Vagina (tissue), 2 donors: ENCODE data around the gene ZBTB20.

Experiments
- CTCF ChIP-seq, 3 experiments: fragments of 450-650 bp in 2 of 3; fragments of 200-600 bp in 1 of 3; sonication (generic) in 1 of 3; IDR thresholded peaks; one replicate each; pipeline ENCODE4 v1.5.1; 2017 to 2019; ENCODE audit warnings: antibody characterized with exemption in 3 of 3, mild to moderate bottlenecking in 2 of 3, moderate library complexity in 2 of 3
- POLR2A ChIP-seq, 2 donors: fragments of 450-650 bp; IDR thresholded peaks; one replicate each; pipeline ENCODE4 v1.6.1; 2017; ENCODE audit warnings: antibody characterized with exemption in 2 of 2, mild to moderate bottlenecking in 2 of 2, moderate library complexity in 2 of 2
- POLR2AphosphoS5 ChIP-seq, 2 donors: sonication (generic); formaldehyde crosslinking; IDR thresholded peaks; one replicate each; pipeline ENCODE4 v1.9.0; 2017; ENCODE audit warnings: antibody characterized with exemption in 2 of 2, mild to moderate bottlenecking in 2 of 2, low read depth in 1 of 2; ENCODE audit not compliant: insufficient read depth in 1 of 2

- TF ChIP-seq CTCF (IDR thresholded peaks at IDR 0.05) = no peak
- TF ChIP-seq POLR2A (IDR thresholded peaks at IDR 0.05) = no peak
- no peak for TF ChIP-seq POLR2AphosphoS5 (IDR thresholded peaks at IDR 0.05; ENCODE audit: insufficient read depth in 1 of 2, low read depth in 1 of 2)
Measured at GRCh38 chr3:114351822-114352145, 795.3 kb downstream of the ZBTB20 start.
